Activated CD8-positive, alpha-beta memory T cell treated with anti-CD3 and anti-CD28 coated beads, Interleukin-2, amount 10 ng/mL, durations not matched to agents 7 days and 5 days (primary cell): Measurements from ENCODE around the gene MGST2. TPM values are rescaled to one million over a fixed set of nuclear protein-coding genes. Genes with fewer than 3 reads are reported as not detected.
A peak's percentile ranks its signal among the peaks of the same experiment; 100 is the strongest.

Source experiments
- ATAC-seq: fragments of 150-1000 bp; cut with Tn5 transposase; one replicate; pipeline ENCODE4 v1.10.0; 2021; ENCODE audit warnings: moderate library complexity
- CTCF ChIA-PET: fragments of 350-600 bp; sonication (Branson Sonifier 250); formaldehyde crosslinking; loops from one replicate; lab custom pipeline; 2021; ENCODE audit warnings: antibody characterized with exemption; lab: Charles Lee
- DNase-seq: peaks from one replicate; pipeline ENCODE4 v3.0.0-alpha.2; 2020
- H3K27ac Mint-ChIP-seq: one replicate; pipeline ENCODE4 v1.8.0; 2021; ENCODE audit warnings: mild to moderate bottlenecking, mixed read lengths
- H3K27me3 Mint-ChIP-seq: one replicate; pipeline ENCODE4 v1.8.0; 2021; ENCODE audit warnings: mixed read lengths
- H3K36me3 Mint-ChIP-seq: one replicate; pipeline ENCODE4 v1.8.0; 2021; ENCODE audit warnings: mild to moderate bottlenecking, mixed read lengths
- H3K4me1 Mint-ChIP-seq: one replicate; pipeline ENCODE4 v1.8.0; 2021; ENCODE audit warnings: mixed read lengths
- H3K4me3 Mint-ChIP-seq: one replicate; pipeline ENCODE4 v1.8.0; 2021; ENCODE audit warnings: mild to moderate bottlenecking, moderate library complexity, mixed read lengths
- H3K9me3 Mint-ChIP-seq: one replicate; pipeline ENCODE4 v1.8.0; 2022; ENCODE audit warnings: low read depth, mixed read lengths
- total RNA-seq, 2 experiments: library from RNA; stranded (reverse); gene quantifications; one replicate each; pipeline ENCODE4 v1.2.3, GENCODE V29; 2021

Gene MGST2
- total RNA-seq: 10 to 100 TPM; 10.2 to 21.1 TPM

DNA sequence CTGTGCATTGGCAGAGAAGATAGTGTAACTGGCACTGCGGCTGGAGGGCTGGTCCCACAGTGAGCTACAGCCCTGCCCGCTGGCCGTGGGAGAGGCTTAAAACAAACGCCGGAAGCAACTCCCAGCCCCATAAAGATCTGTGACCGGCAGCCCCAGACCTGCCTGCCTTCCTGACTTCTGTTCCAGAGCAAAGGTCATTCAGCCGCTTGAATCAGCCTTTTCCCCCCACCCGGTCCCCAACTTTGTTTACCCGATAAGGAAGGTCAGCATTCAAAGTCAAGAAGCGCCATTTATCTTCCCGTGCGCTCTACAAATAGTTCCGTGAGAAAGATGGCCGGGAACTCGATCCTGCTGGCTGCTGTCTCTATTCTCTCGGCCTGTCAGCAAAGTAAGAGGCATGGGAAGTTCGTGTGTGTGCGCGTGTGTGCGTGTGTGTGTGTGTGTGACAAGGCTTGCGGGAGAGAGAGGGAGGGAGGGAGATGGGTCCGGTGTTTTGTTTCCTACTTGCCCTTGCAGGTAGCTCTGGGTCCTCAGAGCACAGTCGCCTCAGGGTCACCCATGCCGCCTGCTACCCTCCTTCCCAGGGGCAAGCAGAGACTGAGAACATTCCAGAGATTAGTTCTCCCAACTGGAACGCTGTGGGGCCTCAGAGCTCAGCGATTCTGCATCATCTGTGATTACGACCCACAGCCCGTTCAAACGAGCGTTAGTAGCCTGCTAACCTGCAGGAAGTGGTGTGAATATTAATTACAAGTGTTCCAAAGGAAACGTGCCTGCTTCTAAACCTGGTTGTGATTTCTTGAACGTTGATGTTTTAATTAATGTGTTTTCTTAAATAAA is at the start of gene MGST2:
TSS of gene MGST2 (plus strand) at position 130 of the 840 bp plus-strand sequence. CDS start at position 331, 201 bp downstream.
- CTCF ChIA-PET: interaction anchor here (1.0 to 2.4 kb wide), 4 partner anchors 9 to 62 kb away, joined by 4 to 27 read pairs (median 4); no protein-coding TSS in a partner anchor
- Mint-ChIP-seq H3K9me3 (no peaks in the 10 kb centered on the region), H3K4me3 (peak within 1 kb of the TSS; percentile 84), H3K36me3 (peaks cover 3% of the 10 kb centered on the region), H3K4me1 (peaks cover 27% of the 10 kb centered on the region), H3K27ac (peak within 1 kb of the TSS; percentile 94), H3K27me3 (no peaks in the 10 kb centered on the region)
- ATAC-seq (peak; percentile 82), DNase-seq (peak; percentile 53)

DNA sequence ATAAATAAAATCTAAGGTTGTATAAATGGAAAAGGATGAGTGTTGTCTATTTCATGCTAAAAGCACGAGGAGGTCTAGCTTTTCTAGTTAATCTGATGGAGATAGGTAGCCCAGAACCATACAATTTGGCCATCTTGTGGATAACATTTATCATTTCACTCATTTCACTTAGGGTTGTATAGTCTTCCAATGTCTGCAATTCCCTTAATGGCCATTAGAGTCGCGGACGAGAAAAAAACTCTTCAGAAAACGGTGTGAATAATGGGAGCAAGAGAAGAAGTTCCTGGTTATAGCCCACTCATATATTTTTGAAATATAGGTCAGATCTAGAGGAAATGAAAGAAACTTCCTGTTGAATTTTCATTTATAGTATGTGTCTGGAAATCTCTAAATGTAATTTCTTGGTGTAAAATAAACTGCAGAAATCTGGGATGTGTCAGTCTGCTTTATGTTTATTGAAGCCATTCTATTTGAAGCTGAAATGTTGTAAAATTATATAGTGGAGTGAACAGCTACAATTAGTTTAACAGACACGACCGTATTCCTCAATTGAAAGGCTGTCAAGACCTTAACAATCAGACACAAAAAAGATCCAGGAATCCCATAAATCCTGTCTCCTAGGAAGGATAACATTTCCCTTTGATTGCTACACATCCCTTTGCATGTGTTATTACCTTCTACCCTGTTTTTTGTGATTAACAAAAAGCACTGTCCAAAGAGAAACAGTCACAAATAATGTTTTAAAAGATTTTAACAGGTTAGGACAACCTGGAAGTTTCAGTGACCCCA is 47.7 kb upstream of the MGST2 start:
- peaks cover under 1% of the 10 kb centered on the region for H3K27me3 Mint-ChIP-seq
- CTCF ChIA-PET: interaction anchor here (0.7 to 1.4 kb wide), 5 partner anchors 8 to 33 kb away, joined by 3 to 8 read pairs (median 4); no protein-coding TSS in a partner anchor
- H3K4me3 Mint-ChIP-seq: no peak overlapping the region
- DNase-seq (no peak), ATAC-seq (no peak)
- H3K36me3 Mint-ChIP-seq: no peaks in the 10 kb centered on the region
- H3K9me3 Mint-ChIP-seq: no peaks in the 10 kb centered on the region
- no peak overlapping the region for H3K27ac Mint-ChIP-seq
- H3K4me1 Mint-ChIP-seq: peaks cover 2% of the 10 kb centered on the region

DNA sequence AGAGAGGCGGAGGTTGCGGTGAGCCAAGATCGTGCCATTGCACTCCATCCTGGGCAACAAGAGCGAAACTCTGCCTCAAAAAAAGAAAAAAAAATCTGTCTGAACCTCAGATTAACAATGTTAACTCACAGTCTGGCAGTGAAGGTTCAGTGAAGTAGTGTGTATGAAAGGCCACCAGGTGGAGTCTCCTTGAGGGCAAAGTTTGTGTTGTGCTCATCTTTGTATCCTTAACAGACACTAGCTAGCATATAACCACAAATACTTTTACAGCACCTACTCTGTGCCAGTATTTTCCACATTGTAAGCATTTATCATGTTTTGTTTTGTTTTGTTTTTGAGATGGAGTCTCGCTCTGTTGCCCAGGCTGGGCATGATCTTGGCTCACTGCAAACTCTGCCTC is 46.0 kb upstream of the MGST2 start:
- ATAC-seq (peak; percentile 51), DNase-seq (no peak)
- CTCF ChIA-PET: interaction anchor here (0.8 to 2.8 kb wide), 6 partner anchors 9 to 38 kb away, joined by 3 to 15 read pairs (median 8); no protein-coding TSS in a partner anchor
- Mint-ChIP-seq H3K4me1 (peaks cover 2% of the 10 kb centered on the region), H3K27me3 (peaks cover 3% of the 10 kb centered on the region), H3K36me3 (no peaks in the 10 kb centered on the region), H3K9me3 (no peaks in the 10 kb centered on the region), H3K27ac (no peak overlapping the region), H3K4me3 (no peak overlapping the region)

DNA sequence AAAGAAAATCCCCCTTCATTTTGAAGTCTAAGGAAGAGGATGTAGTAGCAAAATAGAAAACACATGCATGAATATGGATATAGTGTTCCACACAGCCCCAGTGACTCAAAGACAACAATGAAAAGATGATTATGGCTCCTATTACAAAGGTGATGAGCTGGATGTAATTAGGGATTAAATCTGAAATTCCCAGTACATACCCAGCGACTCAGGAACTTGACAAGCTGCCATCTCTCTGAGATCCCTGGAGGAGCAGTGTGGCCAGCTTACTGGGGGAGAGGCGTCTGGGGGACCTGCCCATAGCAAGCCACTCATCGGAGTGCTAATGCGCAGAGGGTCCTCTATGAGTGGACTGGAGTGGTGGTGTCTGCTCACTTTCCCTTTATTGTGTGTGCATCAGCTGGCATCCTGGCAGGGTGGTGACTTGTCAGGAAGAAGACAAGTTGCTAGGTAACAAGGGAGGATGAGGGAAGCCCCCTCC is 42.7 kb upstream of the MGST2 start:
- no peaks in the 10 kb centered on the region for H3K36me3 Mint-ChIP-seq
- H3K27ac Mint-ChIP-seq: no peak overlapping the region
- CTCF ChIA-PET: interaction anchor here (0.8 kb wide), 2 partner anchors 19 to 528 kb away, joined by 3 read pairs; no protein-coding TSS in a partner anchor
- H3K4me3 Mint-ChIP-seq: no peak overlapping the region
- peaks cover 2% of the 10 kb centered on the region for H3K4me1 Mint-ChIP-seq
- peaks cover 5% of the 10 kb centered on the region for H3K27me3 Mint-ChIP-seq
- DNase-seq (no peak), ATAC-seq (no peak)
- no peaks in the 10 kb centered on the region for H3K9me3 Mint-ChIP-seq

DNA sequence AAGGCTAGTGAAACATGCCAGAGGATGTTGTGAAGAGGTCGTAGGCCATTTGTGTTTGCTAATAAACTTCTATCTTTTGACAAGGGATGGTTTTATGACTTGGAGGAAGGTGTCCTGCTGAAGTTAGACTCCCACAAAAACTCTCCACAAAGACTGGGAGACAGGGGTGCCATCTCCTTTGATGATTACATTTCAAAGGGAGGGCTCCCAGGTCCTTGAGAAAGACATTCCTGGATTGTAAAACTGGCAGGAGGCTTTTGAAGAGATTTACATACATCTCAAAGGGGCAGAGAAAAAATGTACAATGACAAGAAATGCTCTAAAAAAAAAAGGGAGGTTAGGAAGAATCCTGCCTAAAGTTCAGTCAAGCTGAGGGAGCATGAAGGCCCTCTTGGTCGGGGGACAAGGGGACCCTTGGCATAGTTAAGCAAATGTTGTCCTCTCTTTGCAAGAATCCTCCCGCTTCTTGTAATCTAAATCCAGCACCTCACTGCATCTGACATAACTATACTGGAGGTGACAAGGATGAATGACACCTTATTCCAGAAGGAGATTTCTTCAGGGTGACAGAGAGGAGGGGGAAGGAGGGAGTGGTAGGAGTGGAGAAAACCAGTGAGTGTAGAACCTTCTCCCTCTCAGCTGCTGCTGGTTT is 41.1 kb upstream of the MGST2 start:
- no peaks in the 10 kb centered on the region for H3K9me3 Mint-ChIP-seq
- CTCF ChIA-PET: no interaction called here
- no peak overlapping the region for H3K4me3 Mint-ChIP-seq
- DNase-seq (no peak), ATAC-seq (no peak)
- peaks cover 2% of the 10 kb centered on the region for H3K4me1 Mint-ChIP-seq
- no peak overlapping the region for H3K27ac Mint-ChIP-seq
- H3K27me3 Mint-ChIP-seq: peaks cover 12% of the 10 kb centered on the region
- no peaks in the 10 kb centered on the region for H3K36me3 Mint-ChIP-seq

DNA sequence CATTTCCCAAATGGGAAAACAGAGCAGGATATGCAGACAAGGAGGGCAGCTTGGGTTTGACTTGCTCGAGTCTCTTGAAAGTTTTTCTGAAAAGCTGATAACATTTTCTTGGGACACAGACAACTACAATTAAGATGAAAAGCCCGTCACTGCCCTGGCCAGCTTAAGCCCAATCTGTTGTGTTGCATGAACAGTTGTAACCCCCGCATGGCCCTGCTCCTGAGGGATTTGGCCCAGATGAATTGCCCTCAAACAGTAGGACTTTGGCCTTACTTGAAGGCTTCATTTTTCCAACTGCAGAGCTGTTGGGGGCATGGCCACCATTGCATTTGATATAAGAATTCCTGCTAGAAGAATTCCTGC is 40.5 kb upstream of the MGST2 start:
- CTCF ChIA-PET: interaction anchor here (1.1 kb wide), 2 partner anchors 19 to 104 kb away, joined by 3 read pairs; no protein-coding TSS in a partner anchor
- Mint-ChIP-seq H3K4me1 (peaks cover 2% of the 10 kb centered on the region), H3K27me3 (peaks cover 13% of the 10 kb centered on the region), H3K27ac (no peak overlapping the region), H3K36me3 (no peaks in the 10 kb centered on the region), H3K4me3 (no peak overlapping the region), H3K9me3 (no peaks in the 10 kb centered on the region)
- DNase-seq (no peak), ATAC-seq (no peak)

DNA sequence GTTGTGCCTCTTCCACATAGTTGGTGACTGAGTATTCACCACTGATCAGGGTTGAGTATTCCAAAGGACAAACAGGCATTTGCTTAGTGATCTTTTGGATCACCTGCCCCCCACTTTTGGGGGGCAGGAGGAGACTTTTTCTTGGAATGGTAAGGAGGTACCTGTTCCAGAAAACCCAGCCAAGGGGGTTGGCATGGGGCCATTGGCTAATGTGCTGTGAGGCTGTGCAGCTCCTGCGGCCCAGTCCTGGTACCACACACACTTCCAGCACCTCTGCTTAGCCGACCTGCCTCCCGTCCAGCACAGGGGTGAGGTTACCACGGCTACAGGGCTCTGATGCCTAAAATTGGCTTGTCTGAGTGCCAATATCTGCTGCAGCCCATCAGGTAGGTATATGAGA is 40.1 kb upstream of the MGST2 start:
- DNase-seq (no peak), ATAC-seq (no peak)
- no peaks in the 10 kb centered on the region for H3K36me3 Mint-ChIP-seq
- H3K9me3 Mint-ChIP-seq: no peaks in the 10 kb centered on the region
- peaks cover 16% of the 10 kb centered on the region for H3K27me3 Mint-ChIP-seq
- peaks cover 2% of the 10 kb centered on the region for H3K4me1 Mint-ChIP-seq
- no peak overlapping the region for H3K4me3 Mint-ChIP-seq
- CTCF ChIA-PET: interaction anchor here (0.9 to 1.1 kb wide), 3 partner anchors 8 to 105 kb away, joined by 3 read pairs; no protein-coding TSS in a partner anchor
- H3K27ac Mint-ChIP-seq: no peak overlapping the region

DNA sequence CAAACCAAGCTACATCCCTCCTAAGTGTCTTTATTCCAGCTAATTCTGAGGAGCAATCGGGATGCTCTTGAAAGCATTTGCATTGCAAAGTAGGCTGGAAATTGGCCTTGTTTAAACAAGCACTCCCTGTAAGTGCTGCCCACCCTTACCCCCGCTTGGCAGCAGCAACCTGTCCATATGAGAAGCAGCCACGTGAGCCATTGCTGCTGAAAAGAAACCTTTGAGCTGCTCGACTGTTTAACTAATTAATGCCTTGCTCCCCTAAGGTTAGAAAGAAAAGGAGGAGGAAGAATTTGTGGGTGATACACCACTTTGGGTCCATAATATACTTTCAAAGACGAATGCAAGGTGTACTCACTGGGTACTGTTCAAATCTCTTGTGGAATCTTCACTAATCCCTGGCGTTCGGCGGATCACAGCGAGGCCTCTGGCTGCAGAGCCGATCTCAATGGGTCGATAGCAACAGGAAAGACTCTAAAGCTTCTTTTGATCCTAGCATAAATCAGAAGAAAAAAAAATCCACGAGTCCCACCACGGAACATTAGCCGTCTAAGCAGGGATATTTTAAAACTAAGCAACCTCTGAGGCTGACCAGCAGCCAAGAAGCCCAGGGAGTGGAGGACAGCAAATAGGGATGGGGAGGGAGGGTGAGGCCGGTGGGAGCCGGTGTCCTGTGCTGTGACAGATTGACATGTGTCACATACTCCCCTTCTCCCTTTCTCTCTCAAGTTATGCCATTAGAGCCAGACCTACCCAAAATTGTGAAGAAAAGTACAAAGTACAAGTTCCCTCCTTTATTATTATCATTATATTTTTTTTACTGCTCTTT is 37.2 kb upstream of the MGST2 start:
- CTCF ChIA-PET: interaction anchor here (0.7 to 1.7 kb wide), 5 partner anchors 7 to 76 kb away, joined by 3 to 4 read pairs (median 3); no protein-coding TSS in a partner anchor

DNA sequence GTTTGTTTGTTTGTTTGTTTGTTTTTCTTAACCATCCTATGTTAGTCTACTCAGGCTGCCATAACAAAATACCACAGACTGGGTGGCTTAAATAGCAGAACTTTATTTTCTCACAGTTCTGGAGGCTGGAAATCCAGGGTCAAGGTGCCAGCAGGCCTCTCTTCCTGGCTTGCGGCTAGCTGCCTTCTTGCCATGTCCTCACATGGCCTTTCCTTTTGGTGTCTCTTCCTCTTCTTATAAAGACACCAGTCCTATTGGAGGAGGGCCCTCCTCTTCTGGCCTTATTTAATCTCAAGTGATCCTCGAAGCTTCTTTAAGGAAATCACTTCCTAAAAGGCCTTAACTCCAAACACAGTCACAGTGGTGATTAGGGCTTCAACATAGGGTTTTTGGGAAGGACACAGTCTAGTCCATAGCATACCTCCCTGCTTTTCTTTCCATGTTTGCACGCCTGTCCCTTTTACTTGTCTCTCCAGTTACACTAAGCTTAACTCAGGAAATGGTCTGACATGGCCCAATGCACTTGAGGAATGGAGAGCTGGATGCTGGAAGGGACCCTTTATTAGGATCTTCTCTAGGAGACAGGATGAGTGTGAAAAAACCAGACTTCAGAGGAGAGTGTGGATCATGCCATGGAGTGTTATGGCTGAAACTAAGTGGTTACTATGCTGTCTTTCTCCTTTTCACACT is 36.0 kb upstream of the MGST2 start:
- DNase-seq: no peak
- Mint-ChIP-seq H3K27me3 (peaks cover 42% of the 10 kb centered on the region), H3K9me3 (no peaks in the 10 kb centered on the region), H3K36me3 (no peaks in the 10 kb centered on the region), H3K4me1 (no peaks in the 10 kb centered on the region), H3K27ac (no peak overlapping the region), H3K4me3 (no peak overlapping the region)
- ATAC-seq: no peak
- CTCF ChIA-PET: interaction anchor here (0.7 to 1.7 kb wide), 3 partner anchors 9 to 26 kb away, joined by 3 to 4 read pairs (median 3); no protein-coding TSS in a partner anchor

More for the DNA sequence above, 37.2 kb upstream of the MGST2 start:
- Mint-ChIP-seq H3K4me3 (no peak overlapping the region), H3K27ac (no peak overlapping the region), H3K36me3 (no peaks in the 10 kb centered on the region), H3K27me3 (peaks cover 36% of the 10 kb centered on the region), H3K4me1 (no peaks in the 10 kb centered on the region), H3K9me3 (no peaks in the 10 kb centered on the region)
- ATAC-seq (no peak), DNase-seq (no peak)

DNA sequence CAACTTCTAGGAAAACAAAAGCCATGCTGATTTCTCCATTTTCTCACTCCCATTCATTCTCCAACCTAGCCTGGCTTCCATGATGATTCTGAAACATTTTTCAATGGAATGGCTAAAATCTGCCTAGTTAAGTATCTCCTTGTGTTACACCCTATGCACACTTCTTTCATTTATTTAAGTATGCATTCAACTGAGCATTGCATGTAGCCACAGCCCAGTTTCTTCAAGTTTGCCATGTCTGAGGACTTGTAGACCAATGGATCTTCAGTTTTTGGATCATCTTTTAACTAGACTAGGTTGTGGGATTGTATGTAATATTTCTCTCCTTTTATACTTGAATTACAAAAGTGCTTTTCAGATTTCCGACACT is 35.5 kb upstream of the MGST2 start:
- Mint-ChIP-seq H3K4me3 (no peak overlapping the region), H3K4me1 (no peaks in the 10 kb centered on the region), H3K27ac (no peak overlapping the region), H3K36me3 (no peaks in the 10 kb centered on the region), H3K9me3 (no peaks in the 10 kb centered on the region), H3K27me3 (peaks cover 42% of the 10 kb centered on the region)
- CTCF ChIA-PET: no interaction called here
- no peak for ATAC-seq
- no peak for DNase-seq

DNA sequence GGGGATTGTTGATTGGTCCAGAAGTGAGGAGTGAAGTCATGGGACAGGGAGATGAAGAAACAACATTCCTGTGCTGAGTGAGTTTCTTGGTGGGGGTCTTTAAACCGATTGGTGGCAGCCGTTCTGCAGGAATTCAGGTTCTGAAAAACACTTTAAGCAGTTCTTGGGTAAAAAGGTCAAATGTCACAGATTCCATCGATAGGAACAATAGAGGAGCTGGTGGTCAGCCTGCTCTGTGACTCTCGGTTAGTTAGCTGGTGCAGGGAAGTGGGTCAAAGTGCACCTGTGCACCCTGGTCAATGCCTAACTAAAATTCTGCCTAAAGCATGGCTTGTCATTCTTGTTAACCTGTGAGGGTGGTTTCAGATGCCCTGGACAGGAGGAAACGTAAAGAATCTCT is 34.6 kb upstream of the MGST2 start:
- Mint-ChIP-seq H3K27ac (no peak overlapping the region), H3K27me3 (peaks cover 49% of the 10 kb centered on the region), H3K9me3 (no peaks in the 10 kb centered on the region), H3K4me1 (no peaks in the 10 kb centered on the region), H3K4me3 (no peak overlapping the region), H3K36me3 (no peaks in the 10 kb centered on the region)
- ATAC-seq: no peak
- CTCF ChIA-PET: interaction anchor here (0.9 kb wide), 1 partner anchor 21 kb away, joined by 4 read pairs; no protein-coding TSS in a partner anchor
- no peak for DNase-seq
